HG03175 (cell line): ENCODE results near the gene C6orf52.
"Not testable (repeated sequence)": the region's sequence is repeated elsewhere in the genome, so short reads cannot be mapped to it uniquely, and the experiment has no call there.

Source experiments
- ATAC-seq: cut with Tn5 transposase; IDR thresholded peaks from one replicate; pipeline ENCODE4 v1.9.1; 2021; ENCODE audit warnings: mild to moderate bottlenecking, moderate library complexity; ENCODE audit not compliant: unreplicated experiment

The C6orf52 gene

GRCh38 chr6:10694302-10695085 lies at the start of gene C6orf52, which contains the start of gene PAK1IP1:
C6orf52 (minus strand) TSS chr6:10694616; CDS start chr6:10687550, 7,066 bp downstream.
PAK1IP1 (plus strand) TSS chr6:10694972; CDS start chr6:10694986, 14 bp downstream.
- ATAC-seq: peak; percentile 99

GRCh38 chr6:10743515-10743914 lies 49.1 kb upstream of the C6orf52 start:
- ATAC-seq: no peak

- ATAC-seq: no peak
Observed at GRCh38 chr6:10742251-10742650, 47.8 kb upstream of the C6orf52 start.

- not testable (repeated sequence) for ATAC-seq
Observed at GRCh38 chr6:10741643-10742042, 47.2 kb upstream of the C6orf52 start.

GRCh38 chr6:10740061-10740460 lies 45.6 kb upstream of the C6orf52 start:
- ATAC-seq: no peak

GRCh38 chr6:10736731-10737130 lies 42.3 kb upstream of the C6orf52 start:
- no peak for ATAC-seq

GRCh38 chr6:10733863-10734262 lies 39.4 kb upstream of the C6orf52 start:
- ATAC-seq: no peak

GRCh38 chr6:10733151-10733715 lies 38.8 kb upstream of the C6orf52 start:
- no peak for ATAC-seq

GRCh38 chr6:10730254-10730653 lies 35.8 kb upstream of the C6orf52 start:
- no peak for ATAC-seq

- no peak for ATAC-seq
Observed at GRCh38 chr6:10725716-10726115, 31.3 kb upstream of the C6orf52 start.

- no peak for ATAC-seq
Observed at GRCh38 chr6:10725044-10725443, 30.6 kb upstream of the C6orf52 start.

- no peak for ATAC-seq
Observed at GRCh38 chr6:10723567-10723881, 29.1 kb upstream of the C6orf52 start.

GRCh38 chr6:10722820-10723566 lies 28.6 kb upstream of the C6orf52 start, which contains the start of gene TMEM14C:
TMEM14C (plus strand) TSS chr6:10723070; CDS start chr6:10724614, 1,544 bp downstream.
- ATAC-seq: peak; percentile 96

GRCh38 chr6:10722570-10722819 lies 28.1 kb upstream of the C6orf52 start:
- ATAC-seq: no peak

GRCh38 chr6:10721850-10722569 lies 27.6 kb upstream of the C6orf52 start:
- no peak for ATAC-seq

GRCh38 chr6:10720960-10721849 lies 26.8 kb upstream of the C6orf52 start:
- ATAC-seq: not testable (repeated sequence)

GRCh38 chr6:10720265-10720959 lies 26.0 kb upstream of the C6orf52 start:
- ATAC-seq: peak; percentile 37

- ATAC-seq: no peak
Observed at GRCh38 chr6:10719964-10720264, 25.5 kb upstream of the C6orf52 start.

- no peak for ATAC-seq
Observed at GRCh38 chr6:10719296-10719963, 25.0 kb upstream of the C6orf52 start.
